Ascending aorta (tissue), 2 donors: ENCODE results near the gene SLC25A10. TPM values are rescaled to one million over a fixed set of nuclear protein-coding genes. Genes with fewer than 3 reads are reported as not detected.

Experiments used
- DNase-seq, 2 donors: peaks; one replicate each; pipeline ENCODE4 v3.0.0-alpha.2; 2019; ENCODE audit warnings: low spot score in 2 of 2
- H3K27ac ChIP-seq, 2 donors: fragments of 200-600 bp; sonication (generic); one replicate each; pipeline ENCODE4 v1.5.1; 2016 to 2017; ENCODE audit warnings: mild to moderate bottlenecking in 1 of 2
- H3K27me3 ChIP-seq: fragments of 200-600 bp; sonication (generic); one replicate; pipeline ENCODE4 v1.5.1; 2017
- H3K36me3 ChIP-seq, 2 donors: fragments of 200-600 bp; sonication (generic); one replicate each; pipeline ENCODE4 v1.5.1; 2016
- H3K4me1 ChIP-seq, 2 donors: fragments of 200-600 bp; sonication (generic); one replicate each; pipeline ENCODE4 v1.5.1; 2016 to 2017; ENCODE audit warnings: mild to moderate bottlenecking in 1 of 2
- H3K4me3 ChIP-seq, 2 donors: fragments of 200-600 bp; sonication (generic); one replicate each; pipeline ENCODE4 v1.5.1; 2016 to 2017; ENCODE audit warnings: mild to moderate bottlenecking in 1 of 2
- H3K9me3 ChIP-seq, 2 donors: fragments of 200-600 bp; sonication (generic); one replicate each; pipeline ENCODE4 v1.5.1; 2016
- CTCF ChIP-seq, 3 experiments: fragments of 200-600 bp in 2 of 3; fragments of 450-650 bp in 1 of 3; sonication (generic) in 2 of 3; IDR thresholded peaks; one replicate each; pipeline ENCODE4 v1.5.1; 2016 to 2019; ENCODE audit warnings: antibody characterized with exemption in 3 of 3, mild to moderate bottlenecking in 1 of 3, moderate library complexity in 1 of 3
- intact Hi-C: fragments of 100-400 bp; cut with DNase I; formaldehyde crosslinking; loops from one replicate; pipeline ENCODE4 v1.15.1; 2023
- total RNA-seq: library from RNA; depleted of rRNA; stranded (reverse); fragments of >200 nt; gene quantifications from one replicate; pipeline ENCODE4 v1.1.0, GENCODE V29; 2016

SLC25A10 gene
- total RNA-seq, 1 donor from 2014 or later = 0.53 TPM

- no peaks in the 10 kb centered on the region for H3K9me3 ChIP-seq
- no peak overlapping the region for H3K4me3 ChIP-seq
- H3K27ac ChIP-seq = no peak overlapping the region
- H3K4me1 ChIP-seq = peaks cover 12 to 21% of the 10 kb centered on the region in 2 donors
- TF ChIP-seq CTCF (IDR thresholded peaks at IDR 0.05) = no peak
- no peaks in the 10 kb centered on the region for H3K27me3 ChIP-seq
- no peak for DNase-seq
- intact Hi-C loops = no loop called here
- H3K36me3 ChIP-seq = peaks cover 16 to 19% of the 10 kb centered on the region in 2 donors
Measured at GRCh38 chr17:81707725-81708646, 4.1 kb upstream of the SLC25A10 start.

GRCh38 chr17:81708739-81709185 lies 3.3 kb upstream of the SLC25A10 start:
- Histone ChIP-seq H3K9me3 (no peaks in the 10 kb centered on the region), H3K4me1 (peaks cover 12 to 21% of the 10 kb centered on the region in 2 donors), H3K36me3 (peaks cover 16 to 19% of the 10 kb centered on the region in 2 donors), H3K27ac (no peak overlapping the region), H3K4me3 (no peak overlapping the region), H3K27me3 (no peaks in the 10 kb centered on the region)
- intact Hi-C loops = no loop called here
- TF ChIP-seq CTCF (IDR thresholded peaks at IDR 0.05) = no peak
- no peak for DNase-seq

- Histone ChIP-seq H3K4me3 (peak overlapping the region; percentile 81 to 82), H3K27ac (no peak overlapping the region), H3K27me3 (no peaks in the 10 kb centered on the region), H3K36me3 (peaks cover 16 to 19% of the 10 kb centered on the region in 2 donors), H3K9me3 (no peaks in the 10 kb centered on the region), H3K4me1 (peaks cover 7 to 13% of the 10 kb centered on the region in 2 donors)
- intact Hi-C loops = no loop called here
- no peak for TF ChIP-seq CTCF (IDR thresholded peaks at IDR 0.05)
- no peak for DNase-seq
Measured at GRCh38 chr17:81710514-81711308, 1.4 kb upstream of the SLC25A10 start.

GRCh38 chr17:81712468-81713003 lies 452 bp downstream of the SLC25A10 start:
- Histone ChIP-seq H3K4me3 (peak overlapping the region; percentile 81 to 82), H3K27me3 (no peaks in the 10 kb centered on the region), H3K9me3 (no peaks in the 10 kb centered on the region), H3K27ac (no peak overlapping the region), H3K4me1 (peaks cover 7 to 13% of the 10 kb centered on the region in 2 donors), H3K36me3 (peaks cover 5 to 6% of the 10 kb centered on the region in 2 donors)
- intact Hi-C loops = loop anchor here (1.0 kb wide), 1 partner anchor 46 kb away; the partner anchor contains the start of genes CCDC137 and OXLD1
- TF ChIP-seq CTCF (IDR thresholded peaks at IDR 0.05) = peak in 1 of 3 experiments; percentile 7
- DNase-seq = no peak

GRCh38 chr17:81713004-81713555 lies 996 bp downstream of the SLC25A10 start:
- TF ChIP-seq CTCF (IDR thresholded peaks at IDR 0.05) = no peak
- peaks cover 0 to 2% of the 10 kb centered on the region in 2 donors for H3K36me3 ChIP-seq
- no peak overlapping the region for H3K27ac ChIP-seq
- intact Hi-C loops = no loop called here
- H3K9me3 ChIP-seq = no peaks in the 10 kb centered on the region
- peaks cover 7 to 13% of the 10 kb centered on the region in 2 donors for H3K4me1 ChIP-seq
- no peaks in the 10 kb centered on the region for H3K27me3 ChIP-seq
- no peak for DNase-seq
- peak overlapping the region; percentile 81 to 82 for H3K4me3 ChIP-seq
